Fibroblast of lung (primary cell): ENCODE measurements around the gene GRAP2.

ENCODE experiments used
- EZH2 ChIP-seq: IDR thresholded peaks from 2 replicates; pipeline ENCODE4 v1.5.1; 2012; ENCODE audit warnings: low read length, control low read depth, mild to moderate bottlenecking; ENCODE audit errors: missing control alignments
- TF ChIP-seq, protein P1 (sequence below), 2 donors: IDR thresholded peaks in 1 of 2; conservative IDR thresholded peaks in 1 of 2; 1 replicate in 1 of 2; 2 replicates in 1 of 2; pipeline ENCODE4 v1.5.1; 2011 to 2012; ENCODE audit warnings: low read length in 2 of 2, control low read depth in 1 of 2, inconsistent platforms in 1 of 2, low read depth in 1 of 2, mild to moderate bottlenecking in 1 of 2

- no peak for TF ChIP-seq EZH2
- TF ChIP-seq, protein P1, sequence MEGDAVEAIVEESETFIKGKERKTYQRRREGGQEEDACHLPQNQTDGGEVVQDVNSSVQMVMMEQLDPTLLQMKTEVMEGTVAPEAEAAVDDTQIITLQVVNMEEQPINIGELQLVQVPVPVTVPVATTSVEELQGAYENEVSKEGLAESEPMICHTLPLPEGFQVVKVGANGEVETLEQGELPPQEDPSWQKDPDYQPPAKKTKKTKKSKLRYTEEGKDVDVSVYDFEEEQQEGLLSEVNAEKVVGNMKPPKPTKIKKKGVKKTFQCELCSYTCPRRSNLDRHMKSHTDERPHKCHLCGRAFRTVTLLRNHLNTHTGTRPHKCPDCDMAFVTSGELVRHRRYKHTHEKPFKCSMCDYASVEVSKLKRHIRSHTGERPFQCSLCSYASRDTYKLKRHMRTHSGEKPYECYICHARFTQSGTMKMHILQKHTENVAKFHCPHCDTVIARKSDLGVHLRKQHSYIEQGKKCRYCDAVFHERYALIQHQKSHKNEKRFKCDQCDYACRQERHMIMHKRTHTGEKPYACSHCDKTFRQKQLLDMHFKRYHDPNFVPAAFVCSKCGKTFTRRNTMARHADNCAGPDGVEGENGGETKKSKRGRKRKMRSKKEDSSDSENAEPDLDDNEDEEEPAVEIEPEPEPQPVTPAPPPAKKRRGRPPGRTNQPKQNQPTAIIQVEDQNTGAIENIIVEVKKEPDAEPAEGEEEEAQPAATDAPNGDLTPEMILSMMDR (conservative IDR thresholded peaks at IDR 0.05 in 1 of 2, IDR thresholded peaks at IDR 0.05 in 1 of 2; ENCODE audit: low read depth in 1 of 2, low read length in 2 of 2), result peak; percentile 12 to 48
Measured at GRCh38 chr22:39959640-39960447, 59.0 kb downstream of the GRAP2 start, which contains the start of gene TMA7B.
